Activated CD8-positive, alpha-beta T cell treated with anti-CD3 and anti-CD28 coated beads, Interleukin-2, amount 10 ng/mL, durations not matched to agents 7 days and 5 days (primary cell): ENCODE data around the gene POLR2I. TPM values are rescaled to one million over a fixed set of nuclear protein-coding genes. Genes with fewer than 3 reads are reported as not detected.

Source experiments
- ATAC-seq: fragments of 150-1000 bp; cut with Tn5 transposase; one replicate; pipeline ENCODE4 v1.10.0; 2021; ENCODE audit warnings: moderate library complexity
- CTCF ChIA-PET: fragments of 350-600 bp; sonication (Branson Sonifier 250); formaldehyde crosslinking; loops from one replicate; lab custom pipeline; 2021; ENCODE audit warnings: antibody characterized with exemption; lab: Charles Lee
- POLR2A ChIA-PET: fragments of 350-600 bp; sonication (Branson Sonifier 250); formaldehyde crosslinking; loops from one replicate; lab custom pipeline; 2021; ENCODE audit warnings: antibody characterized with exemption; lab: Charles Lee
- DNase-seq: peaks from one replicate; pipeline ENCODE4 v3.0.0-alpha.2; 2020
- H3K27ac Mint-ChIP-seq: one replicate; pipeline ENCODE4 v1.8.0; 2021; ENCODE audit warnings: mild to moderate bottlenecking, mixed read lengths
- H3K27me3 Mint-ChIP-seq: one replicate; pipeline ENCODE4 v1.8.0; 2021; ENCODE audit warnings: low read depth, mixed read lengths
- H3K36me3 Mint-ChIP-seq: one replicate; pipeline ENCODE4 v1.8.0; 2021; ENCODE audit warnings: low read depth, mixed read lengths
- H3K4me1 Mint-ChIP-seq: one replicate; pipeline ENCODE4 v1.8.0; 2021; ENCODE audit warnings: low read depth, mixed read lengths
- H3K4me3 Mint-ChIP-seq: one replicate; pipeline ENCODE4 v1.8.0; 2021; ENCODE audit warnings: mild to moderate bottlenecking, mixed read lengths
- H3K9me3 Mint-ChIP-seq: one replicate; pipeline ENCODE4 v1.8.0; 2022; ENCODE audit warnings: mixed read lengths; ENCODE audit not compliant: insufficient read depth
- total RNA-seq, 2 experiments: library from RNA; stranded (reverse); gene quantifications; one replicate each; pipeline ENCODE4 v1.2.3, GENCODE V29; 2021

POLR2I gene
- total RNA-seq, 2 experiments from 2014 or later: 50.5 to 57.3 TPM

GRCh38 chr19:36125557-36125956 lies 10.9 kb upstream of the POLR2I start:
- POLR2A ChIA-PET: interaction anchor here (0.5 to 1.1 kb wide), 2 partner anchors 11 to 14 kb away, joined by 3 read pairs; partner anchors contain the start of genes CAPNS1, POLR2I and TBCB
- Mint-ChIP-seq H3K27me3 (no peaks in the 10 kb centered on the region), H3K4me1 (peaks cover 18% of the 10 kb centered on the region), H3K9me3 (no peaks in the 10 kb centered on the region), H3K4me3 (no peak overlapping the region), H3K27ac (peak overlapping the region; percentile 48), H3K36me3 (peaks cover 27% of the 10 kb centered on the region)
- CTCF ChIA-PET: no interaction called here
- ATAC-seq: no peak
- DNase-seq: no peak

- Mint-ChIP-seq H3K27me3 (no peaks in the 10 kb centered on the region), H3K27ac (no peak overlapping the region), H3K36me3 (peaks cover 54% of the 10 kb centered on the region), H3K4me3 (no peak overlapping the region), H3K4me1 (peaks cover 18% of the 10 kb centered on the region), H3K9me3 (no peaks in the 10 kb centered on the region)
- ChIA-PET POLR2A (no interaction called here), CTCF (no interaction called here)
- no peak for ATAC-seq
- no peak for DNase-seq
Observed at GRCh38 chr19:36121486-36122124, 6.9 kb upstream of the POLR2I start.

GRCh38 chr19:36120984-36121358 lies 6.3 kb upstream of the POLR2I start:
- H3K36me3 Mint-ChIP-seq: peaks cover 57% of the 10 kb centered on the region
- ATAC-seq (no peak), DNase-seq (no peak)
- H3K27me3 Mint-ChIP-seq: no peaks in the 10 kb centered on the region
- CTCF ChIA-PET: no interaction called here
- no peaks in the 10 kb centered on the region for H3K9me3 Mint-ChIP-seq
- H3K27ac Mint-ChIP-seq: no peak overlapping the region
- H3K4me1 Mint-ChIP-seq: peaks cover 24% of the 10 kb centered on the region
- H3K4me3 Mint-ChIP-seq: no peak overlapping the region
- POLR2A ChIA-PET: no interaction called here

GRCh38 chr19:36120092-36120983 lies 5.7 kb upstream of the POLR2I start:
- ChIA-PET CTCF (interaction anchor here (2.1 kb wide), 1 partner anchor 8 kb away, joined by 8 read pairs; no protein-coding TSS in a partner anchor), POLR2A (no interaction called here)
- Mint-ChIP-seq H3K4me1 (peaks cover 22% of the 10 kb centered on the region), H3K36me3 (peaks cover 52% of the 10 kb centered on the region), H3K27ac (peak overlapping the region; percentile 39), H3K27me3 (no peaks in the 10 kb centered on the region), H3K9me3 (no peaks in the 10 kb centered on the region), H3K4me3 (no peak overlapping the region)
- ATAC-seq (no peak), DNase-seq (no peak)

- POLR2A ChIA-PET: interaction anchor here (1.1 to 2.9 kb wide), 4 partner anchors 11 to 99 kb away, joined by 3 to 8 read pairs (median 6); partner anchors contain the start of genes CAPNS1, ZNF146 and ZNF565
Observed at GRCh38 chr19:36116344-36116637, 1.6 kb upstream of the POLR2I start.

GRCh38 chr19:36115453-36116343 lies 1.0 kb upstream of the POLR2I start, which contains the start of gene TBCB:
TBCB (plus strand) TSS chr19:36115468; CDS start chr19:36115561, 93 bp downstream.
- DNase-seq: peak; percentile 92
- H3K4me1 Mint-ChIP-seq: peaks cover 39% of the 10 kb centered on the region
- POLR2A ChIA-PET: interaction anchor here (1.0 to 2.9 kb wide), 9 partner anchors 9 to 162 kb away, joined by 3 to 8 read pairs (median 4); partner anchors contain the start of genes CAPNS1, ZNF146 and ZNF565

More at GRCh38 chr19:36116344-36116637, 1.6 kb upstream of the POLR2I start:
- Mint-ChIP-seq H3K4me1 (peaks cover 39% of the 10 kb centered on the region), H3K27ac (peak overlapping the region; percentile 98), H3K27me3 (no peaks in the 10 kb centered on the region), H3K9me3 (no peaks in the 10 kb centered on the region), H3K4me3 (peak overlapping the region; percentile 90), H3K36me3 (peaks cover 50% of the 10 kb centered on the region)
- ATAC-seq: no peak
- no peak for DNase-seq
- CTCF ChIA-PET: interaction anchor here (3.5 kb wide), 1 partner anchor 11 kb away, joined by 28 read pairs; no protein-coding TSS in a partner anchor

GRCh38 chr19:36113894-36114720 lies 568 bp downstream of the POLR2I start:
- no peaks in the 10 kb centered on the region for H3K27me3 Mint-ChIP-seq
- no peaks in the 10 kb centered on the region for H3K9me3 Mint-ChIP-seq
- H3K36me3 Mint-ChIP-seq: peaks cover 35% of the 10 kb centered on the region
- ChIA-PET CTCF (interaction anchor here (1.1 kb wide), 1 partner anchor 14 kb away, joined by 3 read pairs; no protein-coding TSS in a partner anchor), POLR2A (interaction anchor here (0.8 to 2.9 kb wide), 3 partner anchors 11 to 57 kb away, joined by 3 to 8 read pairs (median 3); partner anchors contain the start of gene CAPNS1)
- peak overlapping the region; percentile 90 for H3K4me3 Mint-ChIP-seq
- peak overlapping the region; percentile 98 for H3K27ac Mint-ChIP-seq
- ATAC-seq (no peak), DNase-seq (peak; percentile 37)
- peaks cover 36% of the 10 kb centered on the region for H3K4me1 Mint-ChIP-seq

More at GRCh38 chr19:36115453-36116343, 1.0 kb upstream of the POLR2I start, which contains the start of gene TBCB:
- Mint-ChIP-seq H3K27me3 (no peaks in the 10 kb centered on the region), H3K4me3 (peak within 1 kb of the TSS; percentile 90), H3K36me3 (peaks cover 46% of the 10 kb centered on the region), H3K27ac (peak within 1 kb of the TSS; percentile 98), H3K9me3 (no peaks in the 10 kb centered on the region)
- CTCF ChIA-PET: interaction anchor here (0.8 to 3.5 kb wide), 3 partner anchors 12 to 185 kb away, joined by 3 to 28 read pairs (median 3); no protein-coding TSS in a partner anchor
- ATAC-seq: peak; percentile 62

- CTCF ChIA-PET: interaction anchor here (1.1 kb wide), 1 partner anchor 14 kb away, joined by 3 read pairs; no protein-coding TSS in a partner anchor
- H3K27me3 Mint-ChIP-seq: no peaks in the 10 kb centered on the region
- peaks cover 32% of the 10 kb centered on the region for H3K36me3 Mint-ChIP-seq
- ATAC-seq (no peak), DNase-seq (no peak)
- H3K9me3 Mint-ChIP-seq: no peaks in the 10 kb centered on the region
- H3K4me1 Mint-ChIP-seq: peaks cover 36% of the 10 kb centered on the region
- peak overlapping the region; percentile 90 for H3K4me3 Mint-ChIP-seq
- POLR2A ChIA-PET: interaction anchor here (0.8 kb wide), 1 partner anchor 57 kb away, joined by 3 read pairs; no protein-coding TSS in a partner anchor
- H3K27ac Mint-ChIP-seq: peak overlapping the region; percentile 98
Observed at GRCh38 chr19:36113425-36113824, 1.2 kb downstream of the POLR2I start.

- Mint-ChIP-seq H3K9me3 (no peaks in the 10 kb centered on the region), H3K27ac (no peak overlapping the region), H3K27me3 (no peaks in the 10 kb centered on the region), H3K4me1 (peaks cover 32% of the 10 kb centered on the region), H3K4me3 (peak overlapping the region; percentile 90), H3K36me3 (peaks cover 28% of the 10 kb centered on the region)
- DNase-seq: no peak
- ATAC-seq: no peak
- ChIA-PET POLR2A (no interaction called here), CTCF (no interaction called here)
Observed at GRCh38 chr19:36112678-36113077, 2.0 kb downstream of the POLR2I start.

GRCh38 chr19:36111200-36111539 lies 3.5 kb downstream of the POLR2I start:
- Mint-ChIP-seq H3K9me3 (no peaks in the 10 kb centered on the region), H3K4me3 (no peak overlapping the region), H3K27ac (no peak overlapping the region), H3K36me3 (peaks cover 28% of the 10 kb centered on the region), H3K27me3 (no peaks in the 10 kb centered on the region), H3K4me1 (peaks cover 19% of the 10 kb centered on the region)
- POLR2A ChIA-PET: no interaction called here
- no peak for ATAC-seq
- no peak for DNase-seq
- CTCF ChIA-PET: no interaction called here
